Measurements from ENCODE around the gene POLE2.

The POLE2 gene

GRCh38 chr14:49623387-49623786 lies 64.6 kb downstream of the POLE2 start:
- no peak overlapping the region for H3K23ac ChIP-seq (ENCODE audit: low read length)
- no peak for DNase-seq
- no peak overlapping the region for H4K5ac ChIP-seq (ENCODE audit: low read length)
- no peak overlapping the region for H2BK5ac ChIP-seq (ENCODE audit: low read length)
- H3K4ac ChIP-seq (ENCODE audit: low read depth, low read length): no peak overlapping the region
- no peak overlapping the region for H4K8ac ChIP-seq (ENCODE audit: low read depth, low read length)
- no CpG with 5 or more reads among the region's 3 CpGs for WGBS (ENCODE audit: extremely low coverage, insufficient coverage, low lambda C conversion rate)
- H3K4me3 ChIP-seq (ENCODE audit: low read length): no peak overlapping the region
- no peak overlapping the region for H3K18ac ChIP-seq (ENCODE audit: low read length)
- no peak overlapping the region for H2AK5ac ChIP-seq (ENCODE audit: low read length)
- no peaks in the 10 kb centered on the region for H3K27me3 ChIP-seq (ENCODE audit: insufficient read depth, low read length, poor library complexity)
- peaks cover 3% of the 10 kb centered on the region for H3K4me1 ChIP-seq (ENCODE audit: control insufficient read depth, low read depth, low read length)
- H3K79me1 ChIP-seq (ENCODE audit: low read length): peaks cover 7% of the 10 kb centered on the region
- H3K27ac ChIP-seq (ENCODE audit: low read depth, low read length): no peak overlapping the region
- peaks cover 28% of the 10 kb centered on the region for H3K79me2 ChIP-seq (ENCODE audit: control insufficient read depth, insufficient read depth, low read length)
- no peak overlapping the region for H3K56ac ChIP-seq (ENCODE audit: low read length)
- H2BK120ac ChIP-seq (ENCODE audit: low read depth, low read length): no peak overlapping the region
- no peak overlapping the region for H2BK15ac ChIP-seq (replicated peaks; ENCODE audit: low read depth)
- no peaks in the 10 kb centered on the region for H3K36me3 ChIP-seq (ENCODE audit: control insufficient read depth, insufficient read depth, low read length)
- no peak overlapping the region for H3K9ac ChIP-seq (ENCODE audit: low read length)
- H3K4me2 ChIP-seq (ENCODE audit: low read length): no peak overlapping the region

DNA sequence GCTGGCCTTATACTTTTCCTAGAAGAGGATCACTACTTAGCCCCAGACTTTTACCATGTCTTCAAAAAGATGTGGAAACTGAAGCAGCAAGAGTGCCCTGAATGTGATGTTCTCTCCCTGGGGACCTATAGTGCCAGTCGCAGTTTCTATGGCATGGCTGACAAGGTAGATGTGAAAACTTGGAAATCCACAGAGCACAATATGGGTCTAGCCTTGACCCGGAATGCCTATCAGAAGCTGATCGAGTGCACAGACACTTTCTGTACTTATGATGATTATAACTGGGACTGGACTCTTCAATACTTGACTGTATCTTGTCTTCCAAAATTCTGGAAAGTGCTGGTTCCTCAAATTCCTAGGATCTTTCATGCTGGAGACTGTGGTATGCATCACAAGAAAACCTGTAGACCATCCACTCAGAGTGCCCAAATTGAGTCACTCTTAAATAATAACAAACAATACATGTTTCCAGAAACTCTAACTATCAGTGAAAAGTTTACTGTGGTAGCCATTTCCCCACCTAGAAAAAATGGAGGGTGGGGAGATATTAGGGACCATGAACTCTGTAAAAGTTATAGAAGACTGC lies 65.9 kb downstream of the POLE2 start:
- Histone ChIP-seq H3K9ac (ENCODE audit: low read length) (peak overlapping the region; percentile 91), H2BK5ac (ENCODE audit: low read length) (no peak overlapping the region), H3K4me2 (ENCODE audit: low read length) (peak overlapping the region; percentile 45), H3K36me3 (ENCODE audit: control insufficient read depth, insufficient read depth, low read length) (peaks cover 2% of the 10 kb centered on the region), H3K79me2 (ENCODE audit: control insufficient read depth, insufficient read depth, low read length) (peaks cover 31% of the 10 kb centered on the region), H3K4ac (ENCODE audit: low read depth, low read length) (no peak overlapping the region), H3K23ac (ENCODE audit: low read length) (no peak overlapping the region), H3K27me3 (ENCODE audit: insufficient read depth, low read length, poor library complexity) (no peaks in the 10 kb centered on the region), H4K5ac (ENCODE audit: low read length) (no peak overlapping the region), H2AK5ac (ENCODE audit: low read length) (no peak overlapping the region), H2BK120ac (ENCODE audit: low read depth, low read length) (no peak overlapping the region), H3K79me1 (ENCODE audit: low read length) (peaks cover 9% of the 10 kb centered on the region), H3K18ac (ENCODE audit: low read length) (no peak overlapping the region), H3K4me3 (ENCODE audit: low read length) (peak overlapping the region; percentile 90), H2BK15ac (replicated peaks; ENCODE audit: low read depth) (no peak overlapping the region), H3K56ac (ENCODE audit: low read length) (peak overlapping the region; percentile 95), H3K4me1 (ENCODE audit: control insufficient read depth, low read depth, low read length) (peaks cover 3% of the 10 kb centered on the region), H4K8ac (ENCODE audit: low read depth, low read length) (no peak overlapping the region), H3K27ac (ENCODE audit: low read depth, low read length) (no peak overlapping the region)
- no CpG with 5 or more reads among the region's 3 CpGs for WGBS (ENCODE audit: extremely low coverage, insufficient coverage, low lambda C conversion rate)
- DNase-seq: no peak

- H3K79me2 ChIP-seq (ENCODE audit: control insufficient read depth, insufficient read depth, low read length): peaks cover 31% of the 10 kb centered on the region
- DNase-seq: peak; percentile 87
- no peak overlapping the region for H2AK5ac ChIP-seq (ENCODE audit: low read length)
- peak overlapping the region; percentile 95 for H3K56ac ChIP-seq (ENCODE audit: low read length)
- H2BK120ac ChIP-seq (ENCODE audit: low read depth, low read length): no peak overlapping the region
- WGBS (ENCODE audit: extremely low coverage, insufficient coverage, low lambda C conversion rate): no CpG with 5 or more reads among the region's 65 CpGs
- H3K4ac ChIP-seq (ENCODE audit: low read depth, low read length): peak overlapping the region; percentile 44
- H3K4me2 ChIP-seq (ENCODE audit: low read length): peak overlapping the region; percentile 50
- peak overlapping the region; percentile 70 for H3K27ac ChIP-seq (ENCODE audit: low read depth, low read length)
- H4K5ac ChIP-seq (ENCODE audit: low read length): no peak overlapping the region
- peak overlapping the region; percentile 12 for H3K18ac ChIP-seq (ENCODE audit: low read length)
- peaks cover 3% of the 10 kb centered on the region for H3K4me1 ChIP-seq (ENCODE audit: control insufficient read depth, low read depth, low read length)
- peak overlapping the region; percentile 91 for H3K9ac ChIP-seq (ENCODE audit: low read length)
- H4K8ac ChIP-seq (ENCODE audit: low read depth, low read length): no peak overlapping the region
- no peak overlapping the region for H2BK5ac ChIP-seq (ENCODE audit: low read length)
- H2BK15ac ChIP-seq (replicated peaks; ENCODE audit: low read depth): no peak overlapping the region
- H3K79me1 ChIP-seq (ENCODE audit: low read length): peaks cover 9% of the 10 kb centered on the region
- H3K36me3 ChIP-seq (ENCODE audit: control insufficient read depth, insufficient read depth, low read length): peaks cover 2% of the 10 kb centered on the region
- peak overlapping the region; percentile 100 for H3K23ac ChIP-seq (ENCODE audit: low read length)
- H3K4me3 ChIP-seq (ENCODE audit: low read length): peak overlapping the region; percentile 90
- no peaks in the 10 kb centered on the region for H3K27me3 ChIP-seq (ENCODE audit: insufficient read depth, low read length, poor library complexity)
These were observed 66.7 kb downstream of the POLE2 start for GRCh38 chr14:49621114-49621881.

DNA sequence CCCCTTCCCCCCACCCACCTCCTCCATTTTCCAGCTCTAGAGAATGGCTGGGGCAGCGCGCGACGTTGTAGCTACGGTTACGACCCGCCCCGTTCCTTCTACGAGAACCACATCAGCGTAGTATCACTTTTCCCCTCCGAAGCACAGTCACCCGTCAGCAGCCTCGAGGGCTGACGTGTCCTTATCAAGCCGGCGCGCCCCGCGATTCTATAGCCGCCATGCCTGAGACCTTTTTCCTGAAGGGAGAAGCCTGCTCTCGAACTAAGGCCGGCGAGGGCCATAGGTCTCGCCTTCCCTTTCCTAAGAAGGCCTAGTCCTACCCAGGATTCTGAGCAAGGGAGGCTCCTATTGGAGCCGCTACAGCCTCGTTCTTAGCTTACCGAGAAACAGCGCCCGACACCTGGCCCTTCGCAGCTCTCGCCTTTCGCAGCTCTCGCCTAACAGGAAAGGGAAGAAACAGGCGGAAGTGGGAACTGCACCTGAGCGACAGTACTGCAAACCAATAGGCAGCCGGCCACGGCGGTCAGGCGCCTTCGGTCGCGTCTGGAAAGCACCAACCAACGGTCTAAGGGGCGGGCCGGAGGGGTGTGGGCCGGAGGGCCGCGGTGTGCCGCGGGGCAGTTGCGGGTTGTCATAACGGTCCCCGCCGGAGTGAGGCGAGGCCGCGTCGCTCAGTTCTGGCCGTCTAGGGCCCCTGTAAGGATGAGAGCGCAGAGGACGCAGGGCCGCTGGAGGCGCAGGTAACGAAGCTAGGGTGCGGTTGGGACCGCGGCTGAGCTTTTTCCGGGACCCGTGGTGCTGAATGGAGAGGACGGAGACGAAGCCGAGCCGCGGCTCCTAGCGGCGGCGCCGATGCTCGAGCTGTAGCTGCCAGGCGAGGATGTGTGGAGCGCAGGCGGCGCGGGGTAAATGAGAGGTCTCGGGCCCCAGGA lies 67.6 kb downstream of the POLE2 start, which contains the start of the genes MGAT2 and RPL36AL:
Gene MGAT2 (plus strand): TSS at position 618 of the 932 bp plus-strand sequence. CDS start 470 bp downstream, outside the sequence.
Gene RPL36AL (minus strand): TSS at position 445 of the 932 bp plus-strand sequence. CDS start 1,522 bp downstream, outside the sequence.
- Histone ChIP-seq H2BK15ac (replicated peaks; ENCODE audit: low read depth) (no peak within 1 kb of the TSS), H3K4ac (ENCODE audit: low read depth, low read length) (peak within 1 kb of the TSS; percentile 82), H3K4me1 (ENCODE audit: control insufficient read depth, low read depth, low read length) (peaks cover 3% of the 10 kb centered on the region), H3K18ac (ENCODE audit: low read length) (peak within 1 kb of the TSS; percentile 47), H4K5ac (ENCODE audit: low read length) (no peak within 1 kb of the TSS), H3K27me3 (ENCODE audit: insufficient read depth, low read length, poor library complexity) (no peaks in the 10 kb centered on the region), H3K79me2 (ENCODE audit: control insufficient read depth, insufficient read depth, low read length) (peaks cover 31% of the 10 kb centered on the region), H3K4me2 (ENCODE audit: low read length) (peak within 1 kb of the TSS; percentile 50), H4K8ac (ENCODE audit: low read depth, low read length) (no peak within 1 kb of the TSS), H2AK5ac (ENCODE audit: low read length) (no peak within 1 kb of the TSS), H2BK5ac (ENCODE audit: low read length) (peak within 1 kb of the TSS; percentile 52), H2BK120ac (ENCODE audit: low read depth, low read length) (peak within 1 kb of the TSS; percentile 0), H3K56ac (ENCODE audit: low read length) (peak within 1 kb of the TSS; percentile 95), H3K23ac (ENCODE audit: low read length) (peak within 1 kb of the TSS; percentile 100), H3K79me1 (ENCODE audit: low read length) (peaks cover 9% of the 10 kb centered on the region), H3K27ac (ENCODE audit: low read depth, low read length) (peak within 1 kb of the TSS; percentile 82), H3K9ac (ENCODE audit: low read length) (peak within 1 kb of the TSS; percentile 91), H3K4me3 (ENCODE audit: low read length) (peak within 1 kb of the TSS; percentile 90), H3K36me3 (ENCODE audit: control insufficient read depth, insufficient read depth, low read length) (peaks cover 3% of the 10 kb centered on the region)
- peak; percentile 99 for DNase-seq
- WGBS (ENCODE audit: extremely low coverage, insufficient coverage, low lambda C conversion rate): no CpG with 5 or more reads among the region's 85 CpGs

GRCh38 chr14:49619730-49620129 lies 68.3 kb downstream of the POLE2 start:
- no peak overlapping the region for H4K5ac ChIP-seq (ENCODE audit: low read length)
- peak overlapping the region; percentile 82 for H3K4ac ChIP-seq (ENCODE audit: low read depth, low read length)
- no peak overlapping the region for H2BK120ac ChIP-seq (ENCODE audit: low read depth, low read length)
- peak overlapping the region; percentile 82 for H3K27ac ChIP-seq (ENCODE audit: low read depth, low read length)
- no peak overlapping the region for H2BK15ac ChIP-seq (replicated peaks; ENCODE audit: low read depth)
- peaks cover 31% of the 10 kb centered on the region for H3K79me2 ChIP-seq (ENCODE audit: control insufficient read depth, insufficient read depth, low read length)
- no peaks in the 10 kb centered on the region for H3K27me3 ChIP-seq (ENCODE audit: insufficient read depth, low read length, poor library complexity)
- H3K4me2 ChIP-seq (ENCODE audit: low read length): peak overlapping the region; percentile 48
- H3K23ac ChIP-seq (ENCODE audit: low read length): no peak overlapping the region
- peaks cover 3% of the 10 kb centered on the region for H3K36me3 ChIP-seq (ENCODE audit: control insufficient read depth, insufficient read depth, low read length)
- H3K18ac ChIP-seq (ENCODE audit: low read length): peak overlapping the region; percentile 47
- no CpG with 5 or more reads among the region's 11 CpGs for WGBS (ENCODE audit: extremely low coverage, insufficient coverage, low lambda C conversion rate)
- DNase-seq: no peak
- no peak overlapping the region for H2AK5ac ChIP-seq (ENCODE audit: low read length)
- no peak overlapping the region for H4K8ac ChIP-seq (ENCODE audit: low read depth, low read length)
- H2BK5ac ChIP-seq (ENCODE audit: low read length): no peak overlapping the region
- peaks cover 9% of the 10 kb centered on the region for H3K79me1 ChIP-seq (ENCODE audit: low read length)
- peak overlapping the region; percentile 64 for H3K4me3 ChIP-seq (ENCODE audit: low read length)
- H3K9ac ChIP-seq (ENCODE audit: low read length): peak overlapping the region; percentile 83
- H3K4me1 ChIP-seq (ENCODE audit: control insufficient read depth, low read depth, low read length): peaks cover 3% of the 10 kb centered on the region
- peak overlapping the region; percentile 94 for H3K56ac ChIP-seq (ENCODE audit: low read length)
